Neuron (in vitro differentiated cells): ENCODE measurements around the gene ITGA5.
A peak's percentile ranks its signal among the peaks of the same experiment; 100 is the strongest.

Experiments
- H2AFZ ChIP-seq: one replicate; pipeline ENCODE4 v1.6.1; 2013; ENCODE audit warnings: low read depth, mild to moderate bottlenecking, inconsistent platforms, low read length, moderate library complexity
- H3K27me3 ChIP-seq: one replicate; pipeline ENCODE4 v1.6.1; 2013; ENCODE audit warnings: low read length; ENCODE audit not compliant: insufficient read depth
- H3K36me3 ChIP-seq: one replicate; pipeline ENCODE4 v1.6.1; 2013; ENCODE audit warnings: low read length; ENCODE audit not compliant: insufficient read depth
- H3K4me1 ChIP-seq: one replicate; pipeline ENCODE4 v1.6.1; 2013; ENCODE audit warnings: low read length; ENCODE audit not compliant: insufficient read depth
- H3K4me3 ChIP-seq: 2 replicates; pipeline ENCODE4 v1.5.1; 2013; ENCODE audit warnings: mild to moderate bottlenecking, low read length, moderate library complexity
- H3K9me3 ChIP-seq: one replicate; pipeline ENCODE4 v1.6.1; 2013; ENCODE audit warnings: low read length

Gene ITGA5

DNA sequence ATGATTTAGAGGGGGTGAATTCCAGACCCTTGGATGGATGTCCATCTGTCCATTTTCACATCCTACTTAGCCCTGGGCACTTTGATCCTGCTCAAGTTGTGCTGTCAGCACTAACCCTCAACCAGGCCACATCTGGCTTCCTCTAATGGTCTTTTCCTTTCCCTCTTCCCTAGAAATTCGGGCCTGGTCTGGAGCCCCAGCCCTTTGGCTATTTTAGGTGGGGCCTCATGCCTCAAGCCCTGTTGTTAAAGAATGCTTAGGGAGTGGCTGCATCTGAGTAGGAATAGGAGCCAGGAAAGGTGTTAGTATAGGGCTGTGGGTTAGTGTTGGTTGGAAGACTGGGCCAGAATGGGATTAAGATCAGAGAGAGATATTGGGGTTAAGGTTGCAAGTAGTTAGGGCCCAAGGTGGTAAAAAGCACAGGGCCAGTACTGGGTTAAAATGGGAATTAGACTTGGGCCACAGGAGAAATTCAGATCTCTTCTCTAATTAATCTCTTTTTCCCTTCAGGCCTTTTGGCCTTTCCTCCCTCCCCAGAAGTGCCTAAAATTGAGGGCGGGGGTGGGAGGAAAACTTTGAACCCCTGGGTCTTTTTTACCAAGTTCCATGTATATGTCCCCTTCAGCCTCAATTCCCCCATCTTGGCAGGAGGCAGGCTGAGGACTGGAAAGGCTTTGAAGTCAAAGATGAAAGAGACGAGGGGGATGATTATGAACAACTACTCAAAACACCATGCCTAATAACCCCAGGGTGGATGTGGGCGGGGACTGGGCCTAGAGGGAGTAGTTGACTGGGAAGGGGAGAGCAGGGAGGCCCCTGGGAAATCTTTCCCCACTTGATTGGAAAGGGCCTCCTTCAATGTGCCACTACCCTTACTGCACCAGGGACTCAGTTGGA is 30.6 kb downstream of the ITGA5 start:
- H3K4me1 ChIP-seq, result peaks cover 24% of the 10 kb centered on the region
- peaks cover 3% of the 10 kb centered on the region for H3K27me3 ChIP-seq
- no peaks in the 10 kb centered on the region for H3K9me3 ChIP-seq
- no peak overlapping the region for H2AFZ ChIP-seq
- H3K36me3 ChIP-seq, result no peaks in the 10 kb centered on the region
- H3K4me3 ChIP-seq, result no peak overlapping the region

DNA sequence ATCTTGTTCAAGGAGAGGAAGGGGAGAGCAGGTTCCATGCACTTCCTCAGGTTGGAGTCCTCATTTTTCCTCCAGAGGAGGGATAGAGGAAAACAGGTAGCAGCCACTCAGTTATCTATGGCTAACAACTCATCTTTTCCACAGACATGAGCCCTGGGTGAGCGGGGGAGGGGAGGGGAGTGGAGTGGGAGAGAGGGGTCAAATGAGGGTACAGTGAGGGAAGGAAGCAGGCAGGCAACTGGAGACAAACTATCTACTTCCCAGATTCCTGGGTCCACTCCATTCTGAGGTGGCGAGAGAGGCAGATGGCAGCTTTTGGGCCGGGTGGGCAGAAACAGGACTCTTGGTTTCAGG is 32.0 kb downstream of the ITGA5 start:
- no peak overlapping the region for H3K4me3 ChIP-seq
- H3K27me3 ChIP-seq, result peaks cover 3% of the 10 kb centered on the region
- no peaks in the 10 kb centered on the region for H3K9me3 ChIP-seq
- H2AFZ ChIP-seq, result no peak overlapping the region
- peaks cover 24% of the 10 kb centered on the region for H3K4me1 ChIP-seq
- H3K36me3 ChIP-seq, result no peaks in the 10 kb centered on the region

DNA sequence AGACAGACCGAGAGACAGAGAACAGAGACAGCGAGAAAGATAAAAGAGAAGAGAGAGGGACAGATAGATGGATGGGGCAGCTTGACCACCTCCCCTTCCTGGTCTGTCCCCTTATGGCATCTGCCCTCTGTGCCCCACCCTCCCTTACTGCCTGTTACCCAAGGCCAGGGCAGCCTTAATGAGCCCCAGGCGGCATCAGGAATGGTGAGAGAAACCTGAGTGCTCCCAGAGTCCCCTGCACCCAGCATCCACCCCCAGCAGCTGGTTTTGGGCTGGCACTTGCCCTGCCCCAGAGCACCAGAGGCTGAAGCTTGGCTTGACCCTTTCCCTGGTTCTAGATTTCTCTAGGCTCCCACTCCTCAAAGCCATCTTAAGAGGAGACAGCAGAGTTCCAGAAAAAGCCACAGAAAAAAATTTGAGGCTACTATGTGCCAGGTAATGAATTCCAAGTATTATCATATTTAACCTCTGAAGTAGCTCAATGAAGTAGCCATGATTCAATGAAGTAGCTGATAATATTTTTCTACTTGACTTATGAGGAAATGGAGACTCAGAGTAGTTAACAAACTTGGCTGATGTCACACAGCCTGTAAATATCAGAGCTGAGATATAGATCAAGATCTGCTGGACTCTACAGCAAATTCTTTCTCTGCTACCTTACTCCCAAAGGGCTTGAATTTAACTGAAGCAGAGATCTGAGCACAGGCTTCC is 32.5 kb downstream of the ITGA5 start:
- Histone ChIP-seq H3K27me3 (peaks cover 3% of the 10 kb centered on the region), H3K4me1 (peaks cover 24% of the 10 kb centered on the region), H2AFZ (no peak overlapping the region), H3K4me3 (no peak overlapping the region), H3K9me3 (no peaks in the 10 kb centered on the region), H3K36me3 (no peaks in the 10 kb centered on the region)

DNA sequence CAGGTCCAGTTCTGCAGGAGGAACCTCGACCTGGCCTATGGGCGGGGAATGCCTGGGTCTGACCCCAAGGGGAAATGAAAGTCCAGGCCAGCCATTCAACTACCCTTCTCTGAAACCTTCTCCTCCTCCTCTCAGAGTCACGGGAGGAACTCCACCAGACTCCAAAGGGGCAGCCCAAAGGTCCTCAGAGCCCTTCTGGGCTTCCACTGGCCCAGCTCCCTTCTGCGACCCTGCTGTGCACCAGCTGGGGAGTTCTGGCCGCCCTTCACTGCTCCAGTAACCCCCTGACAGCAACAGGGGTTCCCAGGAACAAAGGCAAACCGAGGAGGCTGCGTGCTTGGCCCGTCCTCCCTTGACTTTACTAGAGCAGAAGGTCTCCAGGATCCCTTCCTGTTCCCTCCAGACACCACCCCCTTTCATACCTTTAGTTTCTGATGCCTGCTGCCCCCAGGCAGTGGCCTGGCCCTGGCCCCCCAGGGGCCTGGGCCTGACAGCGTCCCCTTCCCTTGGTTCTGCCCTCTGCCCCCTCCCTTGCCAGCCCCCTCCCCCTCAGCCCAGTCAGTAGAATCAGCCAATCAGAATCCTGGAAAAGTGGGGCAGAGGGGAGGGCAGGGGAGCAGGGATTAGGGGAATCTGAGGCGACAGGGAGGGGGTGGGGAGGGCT is 33.7 kb downstream of the ITGA5 start:
- H3K4me3 ChIP-seq, result no peak overlapping the region
- peaks cover 24% of the 10 kb centered on the region for H3K4me1 ChIP-seq
- peaks cover 3% of the 10 kb centered on the region for H3K27me3 ChIP-seq
- H3K36me3 ChIP-seq, result no peaks in the 10 kb centered on the region
- H2AFZ ChIP-seq, result no peak overlapping the region
- no peaks in the 10 kb centered on the region for H3K9me3 ChIP-seq

DNA sequence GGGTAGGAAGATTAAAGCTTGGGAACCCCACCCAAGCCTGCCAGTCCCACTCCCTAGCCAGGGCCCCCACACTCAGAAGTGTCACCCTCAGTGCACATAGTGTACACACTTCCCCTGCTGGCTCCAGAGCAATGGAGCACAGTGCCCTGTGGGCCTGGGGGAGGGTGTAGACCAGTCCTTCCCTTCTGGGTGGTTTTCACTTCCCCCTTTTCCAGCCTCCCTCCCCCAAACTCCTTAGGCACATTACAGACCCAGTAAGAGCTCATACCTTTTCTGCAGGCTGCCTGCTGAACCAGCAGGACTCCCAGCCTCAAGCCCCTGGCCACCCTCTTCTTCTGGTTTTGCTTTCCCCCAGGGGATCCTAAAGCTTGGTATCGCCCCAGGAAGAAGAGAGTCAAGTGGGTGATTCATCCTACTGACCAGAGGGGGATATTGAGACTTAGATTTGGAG is 34.5 kb downstream of the ITGA5 start, which contains the start of gene ZNF385A:
ZNF385A (minus strand) TSS at position 143 of the 451 bp plus-strand sequence. CDS start 219 bp downstream, outside the sequence.
- Histone ChIP-seq H3K4me3 (no peak within 1 kb of the TSS), H3K4me1 (peaks cover 23% of the 10 kb centered on the region)

DNA sequence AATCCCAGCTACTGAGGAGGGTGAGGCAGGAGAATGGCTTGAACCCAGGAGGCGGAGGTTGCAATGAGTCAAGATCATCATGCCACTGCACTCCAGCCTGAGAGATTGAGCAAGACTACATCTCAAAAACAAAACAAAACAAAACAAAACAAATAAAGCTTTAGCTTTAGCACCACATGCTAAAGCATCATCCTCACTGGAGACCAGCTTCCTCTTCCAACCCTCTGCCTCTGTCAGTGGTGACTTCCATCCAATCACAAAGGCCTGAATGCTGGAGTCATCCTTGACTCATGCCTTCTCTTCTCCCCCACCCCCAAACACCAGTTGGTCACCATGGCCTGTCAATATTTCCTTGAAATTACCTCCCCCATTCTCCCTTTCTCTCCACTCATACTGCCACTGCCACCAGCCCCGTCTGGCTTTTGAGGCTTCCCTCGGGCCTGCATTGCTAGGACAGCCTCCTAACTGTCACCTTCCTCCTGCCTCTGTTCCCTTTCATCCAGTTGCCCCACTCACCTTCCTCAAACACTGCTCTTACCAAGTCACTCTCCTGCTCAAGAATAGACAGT is 35.9 kb downstream of the ITGA5 start:
- peaks cover under 1% of the 10 kb centered on the region for H3K27me3 ChIP-seq
- no peaks in the 10 kb centered on the region for H3K36me3 ChIP-seq
- no peak overlapping the region for H3K4me3 ChIP-seq
- peaks cover 33% of the 10 kb centered on the region for H3K4me1 ChIP-seq
- H2AFZ ChIP-seq, result no peak overlapping the region
- H3K9me3 ChIP-seq, result no peaks in the 10 kb centered on the region

More for the DNA sequence above, 34.5 kb downstream of the ITGA5 start, which contains the start of gene ZNF385A:
- Histone ChIP-seq H3K27me3 (peaks cover 3% of the 10 kb centered on the region), H3K9me3 (no peaks in the 10 kb centered on the region), H3K36me3 (no peaks in the 10 kb centered on the region), H2AFZ (no peak within 1 kb of the TSS)

DNA sequence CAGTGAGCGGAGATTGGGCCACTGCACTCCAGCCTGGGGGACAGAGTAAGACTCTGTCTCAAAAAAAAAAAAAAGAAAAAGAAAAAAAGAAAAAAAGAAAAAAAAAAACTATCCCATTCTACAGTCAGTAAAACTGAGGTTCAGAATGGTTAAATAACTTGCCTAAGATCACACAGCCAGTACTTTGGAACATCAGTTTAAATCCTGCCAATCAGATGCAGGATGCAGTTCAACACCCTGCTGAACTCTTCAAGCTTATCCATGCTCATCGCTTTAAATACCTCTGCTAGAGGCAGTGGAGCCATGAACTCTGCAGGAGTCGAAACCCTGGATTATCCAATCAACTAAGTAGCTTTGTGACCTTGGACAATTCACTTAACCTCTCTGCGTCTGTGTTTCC is 37.9 kb downstream of the ITGA5 start:
- Histone ChIP-seq H3K9me3 (no peaks in the 10 kb centered on the region), H3K27me3 (no peaks in the 10 kb centered on the region), H2AFZ (no peak overlapping the region), H3K4me1 (peaks cover 27% of the 10 kb centered on the region), H3K4me3 (no peak overlapping the region), H3K36me3 (no peaks in the 10 kb centered on the region)

DNA sequence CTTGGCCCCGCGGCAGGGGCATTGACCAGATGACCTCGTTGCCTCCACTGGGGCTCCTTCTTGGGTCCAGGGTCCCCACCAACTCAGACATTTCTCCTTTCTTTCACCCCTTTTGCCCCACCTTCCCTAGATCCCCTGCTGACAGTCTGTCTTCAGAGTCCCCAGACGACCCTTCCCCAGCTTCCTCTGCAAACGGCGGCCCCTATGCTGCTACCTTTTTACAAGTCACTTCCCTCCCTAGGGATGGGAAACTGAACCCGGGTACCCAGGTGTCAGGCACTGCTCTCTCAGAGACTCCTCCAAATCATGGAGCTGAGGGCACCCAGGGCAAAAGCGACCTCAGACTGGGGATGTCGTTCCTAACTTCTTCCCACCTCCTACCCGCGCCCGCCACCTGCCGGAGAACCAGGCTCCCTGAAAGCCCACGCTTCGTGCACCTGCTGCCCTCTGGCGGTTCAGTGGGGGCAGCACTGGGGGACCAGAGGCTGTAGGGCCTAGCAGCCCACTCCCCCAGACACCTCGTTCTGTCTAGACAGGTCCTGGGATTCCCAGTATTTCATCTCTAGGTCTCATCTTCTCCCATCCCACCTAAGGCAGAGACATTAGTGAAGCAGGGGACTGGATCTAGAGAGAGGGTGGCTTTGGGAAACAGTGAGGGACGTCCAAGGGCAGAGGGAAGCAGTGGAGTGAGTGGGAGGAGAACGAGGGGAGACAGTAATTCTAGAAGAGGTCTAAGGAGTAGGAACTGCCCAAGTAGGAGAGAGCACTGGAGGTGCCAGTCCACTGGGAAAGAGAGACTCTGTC is 39.5 kb downstream of the ITGA5 start:
- Histone ChIP-seq H3K27me3 (no peaks in the 10 kb centered on the region), H2AFZ (peak overlapping the region; percentile 14), H3K36me3 (no peaks in the 10 kb centered on the region), H3K4me1 (peaks cover 19% of the 10 kb centered on the region), H3K9me3 (no peaks in the 10 kb centered on the region), H3K4me3 (peak overlapping the region; percentile 62)

DNA sequence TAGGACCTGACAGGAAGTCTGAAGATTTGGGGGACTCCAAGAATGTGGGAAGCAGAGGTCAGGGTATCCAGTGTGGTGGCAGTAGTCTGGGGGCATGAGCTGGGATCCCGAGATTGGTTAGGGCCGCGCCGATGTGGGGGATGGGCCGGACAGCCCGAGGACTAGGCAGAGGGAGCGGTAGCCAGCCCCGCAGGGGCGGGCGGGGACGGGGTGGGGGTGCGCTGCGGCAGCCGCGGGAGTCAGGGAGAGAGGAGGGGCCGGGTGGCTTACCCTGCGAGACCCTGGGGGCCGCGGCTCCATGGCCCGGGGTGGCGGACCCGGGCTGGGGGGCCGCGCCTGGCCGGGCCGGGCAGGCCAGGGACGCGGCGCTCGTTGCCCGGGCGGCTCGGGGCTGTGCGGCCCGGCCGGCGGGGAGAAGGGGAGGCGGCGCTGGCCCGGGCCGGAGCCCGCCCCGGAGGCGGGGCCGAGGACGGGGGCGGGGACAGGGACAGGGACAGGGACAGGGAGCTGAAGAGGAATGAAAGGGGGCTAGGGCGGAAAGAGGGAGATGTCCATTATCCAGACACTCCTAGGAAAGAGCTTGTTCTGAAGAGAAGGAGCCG is 40.2 kb downstream of the ITGA5 start:
- Histone ChIP-seq H3K36me3 (no peaks in the 10 kb centered on the region), H3K9me3 (no peaks in the 10 kb centered on the region), H3K27me3 (no peaks in the 10 kb centered on the region), H3K4me1 (peaks cover 19% of the 10 kb centered on the region), H3K4me3 (peak overlapping the region; percentile 62), H2AFZ (peak overlapping the region; percentile 14)

DNA sequence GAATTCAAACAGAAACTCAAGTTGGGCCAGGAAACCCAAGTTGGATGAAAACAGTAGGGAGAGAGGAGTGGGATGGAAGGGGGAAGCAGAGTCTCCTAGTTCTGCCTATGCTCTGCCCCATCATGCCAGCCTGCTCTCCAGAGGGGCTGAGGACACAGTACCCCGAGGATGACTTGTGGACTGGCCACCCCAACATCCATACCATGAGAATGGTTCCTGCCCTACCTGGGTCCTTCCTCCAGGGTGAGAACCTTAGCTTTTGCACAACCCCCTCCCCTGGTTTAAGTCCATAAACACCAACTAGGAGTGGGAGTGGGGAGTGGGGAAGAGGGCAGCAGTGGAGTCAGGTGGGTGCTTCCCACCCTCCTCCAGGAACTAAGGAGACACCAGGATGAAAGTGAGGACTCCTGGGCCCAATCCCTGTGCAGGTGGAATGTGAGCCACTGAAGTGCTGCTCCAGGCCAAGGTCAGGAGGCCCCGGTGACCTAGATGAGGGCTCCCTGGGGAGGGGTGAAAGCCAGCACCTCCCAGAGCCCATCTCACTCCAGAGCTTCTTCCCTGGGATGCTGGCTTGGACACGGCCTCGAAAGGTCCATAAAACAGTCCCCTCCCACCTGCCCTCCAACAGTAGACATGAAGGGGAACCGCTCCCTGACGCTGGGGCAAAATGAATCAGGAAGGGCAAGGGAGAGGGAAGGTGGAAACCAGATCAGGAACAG is 41.1 kb downstream of the ITGA5 start:
- Histone ChIP-seq H2AFZ (no peak overlapping the region), H3K4me3 (peak overlapping the region; percentile 62), H3K9me3 (no peaks in the 10 kb centered on the region), H3K27me3 (no peaks in the 10 kb centered on the region), H3K4me1 (peaks cover 19% of the 10 kb centered on the region), H3K36me3 (no peaks in the 10 kb centered on the region)

DNA sequence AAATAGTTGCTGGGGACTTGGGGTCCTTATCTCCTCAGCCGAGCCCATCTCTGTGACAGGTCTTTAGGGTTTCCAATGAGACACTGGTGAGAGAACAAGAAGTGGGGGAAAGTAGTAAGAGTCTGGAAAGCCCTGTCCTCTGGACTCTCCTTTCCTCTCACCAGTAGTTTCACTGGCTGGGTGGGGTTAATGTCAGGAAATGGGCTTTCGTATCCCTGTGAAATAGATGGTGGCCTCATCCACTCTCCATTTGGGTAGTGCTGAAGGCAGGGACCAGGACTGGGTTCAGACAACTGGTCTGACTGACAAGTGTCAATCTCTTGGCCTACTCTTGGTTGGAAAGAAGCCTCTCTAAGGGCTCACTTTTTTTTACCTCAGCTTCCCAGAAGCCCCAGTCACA is 42.1 kb downstream of the ITGA5 start:
- no peak overlapping the region for H2AFZ ChIP-seq
- no peaks in the 10 kb centered on the region for H3K9me3 ChIP-seq
- H3K36me3 ChIP-seq, result no peaks in the 10 kb centered on the region
- no peaks in the 10 kb centered on the region for H3K27me3 ChIP-seq
- peaks cover 19% of the 10 kb centered on the region for H3K4me1 ChIP-seq
- no peak overlapping the region for H3K4me3 ChIP-seq
